22Rv1 (cell line): ENCODE data around the gene IFRD1.

ENCODE experiments used
- H3K27ac ChIP-seq: fragments of 450-650 bp; 2 replicates; pipeline ENCODE4 v1.5.1; 2017
- ZFX ChIP-seq: fragments of 450-650 bp; IDR thresholded peaks from 2 replicates; pipeline ENCODE4 v1.6.1; 2017; ENCODE audit warnings: antibody characterized with exemption, borderline replicate concordance
- TF ChIP-seq, protein P1 (sequence below): fragments of 450-650 bp; IDR thresholded peaks from 2 replicates; pipeline ENCODE4 v1.5.1; 2017; ENCODE audit warnings: mild to moderate bottlenecking

IFRD1 gene

DNA sequence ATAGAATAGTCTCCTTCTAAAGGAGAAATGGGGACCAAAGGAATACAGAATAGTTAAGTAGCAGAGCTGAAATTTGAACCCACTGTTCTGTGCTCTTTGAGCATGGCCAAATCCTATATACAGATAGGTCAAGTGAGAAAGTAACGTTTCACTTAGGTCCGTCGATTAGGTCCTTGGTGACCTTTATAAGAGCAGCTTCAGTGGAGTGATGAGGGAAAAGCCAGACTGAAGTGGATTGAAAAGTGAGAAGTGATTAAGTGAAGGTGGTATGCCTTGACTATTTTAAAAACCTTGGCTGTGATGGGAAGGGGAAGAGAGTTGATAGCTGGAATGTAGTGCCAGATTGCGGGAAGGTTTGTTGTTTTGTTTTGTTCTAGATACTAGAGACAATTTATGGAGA is 19.9 kb downstream of the IFRD1 start:
- no peak overlapping the region for H3K27ac ChIP-seq
- TF ChIP-seq, protein P1, sequence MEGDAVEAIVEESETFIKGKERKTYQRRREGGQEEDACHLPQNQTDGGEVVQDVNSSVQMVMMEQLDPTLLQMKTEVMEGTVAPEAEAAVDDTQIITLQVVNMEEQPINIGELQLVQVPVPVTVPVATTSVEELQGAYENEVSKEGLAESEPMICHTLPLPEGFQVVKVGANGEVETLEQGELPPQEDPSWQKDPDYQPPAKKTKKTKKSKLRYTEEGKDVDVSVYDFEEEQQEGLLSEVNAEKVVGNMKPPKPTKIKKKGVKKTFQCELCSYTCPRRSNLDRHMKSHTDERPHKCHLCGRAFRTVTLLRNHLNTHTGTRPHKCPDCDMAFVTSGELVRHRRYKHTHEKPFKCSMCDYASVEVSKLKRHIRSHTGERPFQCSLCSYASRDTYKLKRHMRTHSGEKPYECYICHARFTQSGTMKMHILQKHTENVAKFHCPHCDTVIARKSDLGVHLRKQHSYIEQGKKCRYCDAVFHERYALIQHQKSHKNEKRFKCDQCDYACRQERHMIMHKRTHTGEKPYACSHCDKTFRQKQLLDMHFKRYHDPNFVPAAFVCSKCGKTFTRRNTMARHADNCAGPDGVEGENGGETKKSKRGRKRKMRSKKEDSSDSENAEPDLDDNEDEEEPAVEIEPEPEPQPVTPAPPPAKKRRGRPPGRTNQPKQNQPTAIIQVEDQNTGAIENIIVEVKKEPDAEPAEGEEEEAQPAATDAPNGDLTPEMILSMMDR = no peak
- TF ChIP-seq ZFX = no peak

- TF ChIP-seq ZFX = no peak
- TF ChIP-seq, protein P1 = no peak
- H3K27ac ChIP-seq = no peak overlapping the region
Observed at GRCh38 chr7:112476390-112477052, 26.3 kb downstream of the IFRD1 start.

DNA sequence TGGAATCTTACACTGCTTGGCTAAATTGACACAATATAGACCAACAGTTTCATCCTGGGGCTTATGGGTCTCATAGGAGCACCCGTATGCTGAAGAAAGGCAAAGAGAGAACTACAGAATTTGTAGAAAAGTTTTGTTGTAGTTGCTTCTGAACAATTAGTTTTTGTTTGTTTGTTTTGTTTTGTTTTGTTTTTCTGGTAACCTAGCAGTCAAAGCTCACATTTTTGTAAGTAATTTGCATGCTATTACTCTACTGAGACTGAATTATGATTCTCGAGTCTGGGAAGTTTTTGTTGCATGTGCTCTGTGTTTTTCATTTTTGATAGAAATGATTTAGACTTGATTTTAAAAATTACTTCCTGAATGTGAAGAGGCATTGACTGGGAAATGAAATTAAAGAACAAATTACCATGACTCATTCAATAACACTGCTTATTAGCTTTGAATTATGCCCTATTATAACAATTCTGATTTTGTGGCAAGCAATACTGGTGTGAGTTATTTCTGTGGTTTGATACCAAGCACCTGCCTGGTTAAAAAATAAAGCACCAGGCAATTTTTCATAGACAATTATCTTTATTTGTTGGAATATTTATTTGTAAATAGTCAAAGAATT is 31.0 kb downstream of the IFRD1 start:
- no peak overlapping the region for H3K27ac ChIP-seq
- TF ChIP-seq, protein P1 = no peak
- TF ChIP-seq ZFX = no peak

DNA sequence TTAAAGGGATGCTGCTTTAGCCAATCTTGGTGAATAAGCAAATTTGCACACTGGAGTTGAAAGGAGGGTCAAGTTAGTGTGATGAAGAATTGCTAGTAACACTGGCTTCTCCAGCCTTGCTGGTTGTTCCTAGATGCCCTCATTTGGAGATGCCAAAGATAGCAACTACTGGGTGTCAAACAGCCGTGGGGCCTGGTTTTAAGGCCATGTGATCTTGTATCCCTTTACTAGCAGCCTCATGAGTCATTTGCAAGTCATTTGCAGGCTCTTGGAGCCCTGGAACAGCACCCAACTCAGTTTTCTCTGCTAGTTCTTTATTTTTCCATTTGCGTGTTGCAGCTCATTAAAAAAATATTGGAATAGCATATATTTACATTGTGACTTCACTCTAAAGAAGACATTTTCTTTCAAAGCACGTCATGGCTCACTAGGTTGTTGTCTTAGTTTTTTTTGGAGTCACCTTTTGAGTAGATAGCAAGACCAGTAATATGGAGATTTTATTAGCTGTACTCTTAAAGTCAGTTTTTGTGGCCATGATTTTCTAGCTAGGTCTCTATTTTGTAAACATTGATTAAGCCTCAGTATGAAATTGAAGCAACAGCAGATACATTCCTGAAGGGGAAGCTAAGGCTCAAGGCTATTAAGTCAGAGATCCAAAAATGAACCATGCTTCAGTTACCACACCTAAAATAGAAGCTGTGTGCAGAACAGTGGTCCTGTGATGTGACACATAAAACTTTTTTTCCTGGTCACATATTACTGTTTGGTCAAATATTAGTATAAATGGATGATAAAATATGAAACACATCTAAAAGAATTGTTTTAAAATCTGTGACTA is 31.8 kb downstream of the IFRD1 start:
- no peak overlapping the region for H3K27ac ChIP-seq
- no peak for TF ChIP-seq ZFX
- TF ChIP-seq, protein P1 = no peak

- TF ChIP-seq, protein P1 = no peak
- TF ChIP-seq ZFX = no peak
- H3K27ac ChIP-seq = no peak overlapping the region
Observed at GRCh38 chr7:112484671-112485167, 34.5 kb downstream of the IFRD1 start.

- TF ChIP-seq, protein P1 = no peak
- no peak for TF ChIP-seq ZFX
- no peak overlapping the region for H3K27ac ChIP-seq
Observed at GRCh38 chr7:112485766-112486165, 35.5 kb downstream of the IFRD1 start.
